ENCODE measurements around the gene CMTM2. TPM values are rescaled to one million over a fixed set of nuclear protein-coding genes. Genes with fewer than 3 reads are reported as not detected.

The CMTM2 gene
- total and polyA plus RNA-seq, 5 experiments from 2014 or later: 0.18 to 0.58 TPM; not detected in 3

DNA sequence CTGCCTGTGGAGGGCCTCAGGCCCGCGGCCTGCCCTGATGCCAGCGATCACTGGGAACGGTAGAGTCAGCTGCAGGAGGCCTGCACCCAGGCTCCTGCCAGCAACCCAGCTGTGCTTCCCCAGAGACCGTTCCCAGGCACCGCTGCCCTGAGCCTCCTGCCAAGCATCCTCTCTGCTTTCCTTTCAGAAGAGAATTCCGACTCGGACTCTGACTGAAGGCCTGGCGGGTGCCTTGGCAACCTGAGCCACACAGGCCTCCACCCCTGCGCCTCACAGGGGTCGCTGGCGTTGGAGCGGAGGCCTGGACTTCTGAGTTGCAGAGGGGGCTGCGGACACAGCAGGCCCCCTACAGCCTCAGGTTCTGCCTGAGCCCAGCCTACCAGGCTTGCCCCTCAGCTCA is 33.2 kb downstream of the CMTM2 start:
- no peak for ATAC-seq
- H3K27ac Mint-ChIP-seq: no peak overlapping the region
- DNase-seq: no peak
- POLR2A ChIA-PET: no interaction called here
- peaks cover 4 to 16% (median 14%) of the 10 kb centered on the region in 4 donors for H3K4me1 Mint-ChIP-seq
- no peaks in the 10 kb centered on the region for H3K9me3 Mint-ChIP-seq
- H3K27me3 Mint-ChIP-seq: no peaks in the 10 kb centered on the region
- H3K36me3 Mint-ChIP-seq: peaks cover 0 to 47% (median 0%) of the 10 kb centered on the region in 3 donors
- no peak overlapping the region for H3K4me3 Mint-ChIP-seq

DNA sequence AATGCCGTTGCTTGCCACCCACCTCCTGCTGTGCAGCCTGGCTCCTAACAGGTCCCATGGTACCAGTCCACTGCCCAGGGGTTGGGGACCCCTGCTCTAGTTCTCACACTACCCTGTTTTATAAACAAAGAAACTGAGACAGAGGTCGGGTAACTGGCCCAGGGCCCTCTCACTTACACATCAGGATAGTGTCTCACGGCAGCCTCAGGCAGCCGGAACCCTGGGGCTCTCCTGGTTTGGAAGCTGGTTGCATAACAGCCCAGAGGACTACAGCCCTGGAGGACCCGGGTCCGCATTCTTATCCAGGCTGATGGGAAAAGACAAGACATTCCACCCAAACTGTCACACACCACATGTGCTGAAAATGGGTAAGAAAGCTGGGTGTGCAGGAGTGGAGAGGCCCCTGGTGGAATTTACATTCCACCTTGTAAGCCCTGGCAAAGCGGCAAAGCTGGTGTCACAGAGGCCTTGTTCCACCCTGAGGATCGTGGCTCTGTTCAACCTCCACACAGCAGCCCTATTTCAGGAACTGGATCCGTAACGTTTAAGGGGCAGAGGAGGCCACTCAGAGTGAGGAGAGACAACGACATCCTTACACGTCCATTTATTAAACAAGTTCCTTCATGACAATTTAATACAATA is 35.0 kb downstream of the CMTM2 start:
- Mint-ChIP-seq H3K27ac (no peak overlapping the region), H3K27me3 (no peaks in the 10 kb centered on the region), H3K4me1 (peaks cover 0 to 4% (median 0%) of the 10 kb centered on the region in 4 donors), H3K36me3 (peaks cover 0 to 46% (median 0%) of the 10 kb centered on the region in 3 donors), H3K4me3 (no peak overlapping the region), H3K9me3 (no peaks in the 10 kb centered on the region)
- POLR2A ChIA-PET: no interaction called here
- DNase-seq (no peak), ATAC-seq (no peak)

DNA sequence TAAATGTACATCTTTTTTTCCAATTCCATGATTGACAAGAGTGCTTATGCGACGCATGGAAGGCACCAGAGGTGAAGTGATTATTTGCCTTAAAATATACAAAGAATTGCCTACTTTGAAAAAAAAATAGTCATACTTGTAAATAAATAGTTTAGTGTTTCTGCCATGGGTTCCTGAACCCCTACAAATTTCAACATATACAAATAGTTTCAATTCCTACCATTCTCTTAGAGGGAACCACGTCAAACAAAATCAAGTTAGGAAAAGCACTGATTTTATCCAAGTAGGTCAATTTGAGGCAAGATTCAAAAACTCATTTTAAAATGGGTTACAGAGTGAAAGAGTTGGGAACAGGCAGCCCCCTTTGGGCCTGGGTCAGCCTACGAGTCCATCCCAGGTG is 36.9 kb downstream of the CMTM2 start:
- Mint-ChIP-seq H3K36me3 (peaks cover 0 to 29% (median 0%) of the 10 kb centered on the region in 3 donors), H3K4me1 (peaks cover 0 to 4% (median 0%) of the 10 kb centered on the region in 4 donors), H3K27me3 (no peaks in the 10 kb centered on the region), H3K9me3 (no peaks in the 10 kb centered on the region), H3K4me3 (no peak overlapping the region), H3K27ac (no peak overlapping the region)
- DNase-seq (no peak), ATAC-seq (no peak)
- POLR2A ChIA-PET: interaction anchor here (0.8 kb wide), 1 partner anchor 205 kb away, joined by 3 read pairs; no protein-coding TSS in a partner anchor

DNA sequence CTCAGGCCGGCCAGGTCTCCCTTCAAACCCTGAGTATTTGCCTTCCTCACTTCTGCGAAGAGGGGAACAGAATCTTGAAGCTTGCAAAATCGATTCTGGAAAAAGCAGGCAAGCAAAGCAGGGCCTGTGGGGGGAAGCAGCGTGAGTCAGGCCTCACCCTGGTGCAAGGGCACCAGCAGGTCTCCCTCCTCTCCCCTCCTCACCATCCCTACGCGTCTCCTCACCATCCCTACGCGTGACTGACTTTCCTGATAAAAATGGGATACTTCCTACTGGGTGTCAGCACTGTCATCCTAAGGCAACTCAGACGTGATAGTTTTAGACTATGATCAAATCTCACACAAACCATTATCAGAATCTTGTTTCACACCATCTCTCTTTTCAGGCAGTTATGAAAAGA is 37.3 kb downstream of the CMTM2 start:
- POLR2A ChIA-PET: interaction anchor here (0.8 to 1.6 kb wide), 2 partner anchors 8 to 205 kb away, joined by 3 read pairs; no protein-coding TSS in a partner anchor
- Mint-ChIP-seq H3K9me3 (no peaks in the 10 kb centered on the region), H3K4me3 (no peak overlapping the region), H3K27ac (peak overlapping the region in 1 of 10 donors; percentile 54), H3K4me1 (peaks cover 0 to 4% (median 0%) of the 10 kb centered on the region in 4 donors), H3K27me3 (no peaks in the 10 kb centered on the region), H3K36me3 (peaks cover 0 to 25% (median 0%) of the 10 kb centered on the region in 3 donors)
- DNase-seq (no peak), ATAC-seq (no peak)

DNA sequence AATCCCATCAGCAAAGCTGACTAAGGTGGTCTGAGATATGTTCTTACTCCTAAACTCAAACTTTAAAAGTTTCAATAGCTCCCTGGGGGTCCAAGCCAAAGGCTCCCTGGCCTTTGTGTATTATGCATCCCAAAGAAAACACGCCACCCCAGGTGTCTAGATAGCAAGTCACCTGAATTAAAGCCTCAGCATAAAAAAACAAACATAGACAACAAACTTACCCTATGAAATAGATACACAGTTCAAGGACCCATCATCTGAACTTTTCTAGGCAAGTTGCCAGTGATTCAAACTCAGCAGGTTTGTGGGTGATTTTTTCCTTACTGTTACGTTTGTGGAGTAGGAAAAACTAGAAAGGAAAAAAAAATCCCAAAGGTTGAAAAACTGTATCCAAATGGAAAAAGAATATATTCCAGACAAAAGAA is 37.8 kb downstream of the CMTM2 start:
- no peak for DNase-seq
- peaks cover 0 to 20% (median 0%) of the 10 kb centered on the region in 3 donors for H3K36me3 Mint-ChIP-seq
- H3K27me3 Mint-ChIP-seq: no peaks in the 10 kb centered on the region
- peaks cover 0 to 4% (median 0%) of the 10 kb centered on the region in 4 donors for H3K4me1 Mint-ChIP-seq
- H3K27ac Mint-ChIP-seq: peak overlapping the region in 1 of 10 donors; percentile 54
- H3K4me3 Mint-ChIP-seq: no peak overlapping the region
- ATAC-seq: no peak
- H3K9me3 Mint-ChIP-seq: no peaks in the 10 kb centered on the region
- POLR2A ChIA-PET: interaction anchor here (1.6 to 1.7 kb wide), 2 partner anchors 9 to 13 kb away, joined by 3 to 5 read pairs; partner anchors contain the start of gene CMTM3

DNA sequence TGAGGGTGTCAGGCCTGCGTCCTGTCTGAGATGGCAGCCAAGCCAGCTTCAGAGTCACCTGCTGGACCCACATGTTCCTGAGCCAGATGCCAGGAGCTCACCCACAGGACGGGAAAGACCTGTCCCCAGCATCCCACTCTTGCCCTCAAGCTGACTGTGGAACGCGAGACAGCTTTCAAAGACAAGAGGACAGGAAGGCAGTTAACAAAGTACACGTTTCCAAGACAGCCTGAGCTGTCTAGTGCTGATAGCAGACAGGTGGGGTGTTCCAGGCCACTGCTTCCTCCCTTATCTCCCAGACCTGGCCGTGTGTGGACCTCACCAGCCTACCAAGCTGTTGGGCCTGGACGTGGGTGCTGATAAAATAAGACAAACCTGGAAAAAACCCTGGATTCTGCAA is 38.5 kb downstream of the CMTM2 start:
- Mint-ChIP-seq H3K36me3 (peaks cover 0 to 13% (median 0%) of the 10 kb centered on the region in 3 donors), H3K9me3 (no peaks in the 10 kb centered on the region), H3K27me3 (no peaks in the 10 kb centered on the region), H3K4me3 (no peak overlapping the region), H3K27ac (peak overlapping the region in 2 of 10 donors; percentile 47 to 52), H3K4me1 (peaks cover 0 to 4% (median 0%) of the 10 kb centered on the region in 4 donors)
- POLR2A ChIA-PET: interaction anchor here (1.6 to 1.7 kb wide), 2 partner anchors 9 to 14 kb away, joined by 3 to 5 read pairs; partner anchors contain the start of gene CMTM3
- no peak for DNase-seq
- ATAC-seq: no peak

DNA sequence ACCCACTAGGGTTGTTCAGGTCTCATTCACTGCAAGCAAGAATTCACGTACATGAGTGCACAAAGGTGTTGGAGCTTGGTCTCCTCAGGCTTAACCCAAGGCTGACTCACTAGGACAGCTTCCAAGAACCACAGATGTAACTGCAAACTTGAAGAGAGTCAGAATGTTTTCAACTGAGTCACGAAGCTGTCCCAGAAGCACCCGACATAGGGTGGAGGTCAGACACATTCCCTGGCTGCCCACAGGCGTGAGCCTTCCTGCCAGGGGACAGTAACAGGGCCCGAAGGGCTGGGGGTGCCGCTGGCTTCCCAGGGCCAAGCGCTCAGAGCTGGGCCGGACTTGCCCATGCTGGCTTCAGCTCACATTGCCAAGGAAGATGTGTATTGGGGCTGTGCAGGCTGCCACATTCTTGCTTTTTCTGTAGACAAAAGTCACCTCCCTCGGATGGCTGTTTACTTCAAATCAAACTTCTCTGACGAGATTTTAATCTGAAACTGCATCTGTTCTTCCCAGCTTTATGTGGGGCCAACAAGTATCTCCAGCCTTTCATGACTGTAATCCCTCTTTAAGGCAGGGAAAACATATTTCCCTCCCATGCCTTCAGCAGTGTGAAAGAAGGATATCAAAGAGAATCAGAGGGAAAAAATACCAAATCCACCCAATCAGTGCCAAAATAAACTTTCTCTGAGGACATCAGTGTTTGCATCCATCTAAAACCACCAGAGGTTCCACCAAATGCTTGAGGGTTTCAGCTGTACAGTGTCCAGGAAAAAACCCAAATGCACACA is 39.5 kb downstream of the CMTM2 start:
- POLR2A ChIA-PET: interaction anchor here (0.6 to 1.7 kb wide), 2 partner anchors 15 to 249 kb away, joined by 3 to 5 read pairs; partner anchors contain the start of gene CMTM3
- Mint-ChIP-seq H3K4me3 (no peak overlapping the region), H3K36me3 (peaks cover 0 to 5% (median 0%) of the 10 kb centered on the region in 3 donors), H3K27ac (peak overlapping the region in 1 of 10 donors; percentile 47), H3K4me1 (peaks cover 0 to 4% (median 0%) of the 10 kb centered on the region in 4 donors), H3K27me3 (no peaks in the 10 kb centered on the region), H3K9me3 (no peaks in the 10 kb centered on the region)
- DNase-seq: no peak
- no peak for ATAC-seq

DNA sequence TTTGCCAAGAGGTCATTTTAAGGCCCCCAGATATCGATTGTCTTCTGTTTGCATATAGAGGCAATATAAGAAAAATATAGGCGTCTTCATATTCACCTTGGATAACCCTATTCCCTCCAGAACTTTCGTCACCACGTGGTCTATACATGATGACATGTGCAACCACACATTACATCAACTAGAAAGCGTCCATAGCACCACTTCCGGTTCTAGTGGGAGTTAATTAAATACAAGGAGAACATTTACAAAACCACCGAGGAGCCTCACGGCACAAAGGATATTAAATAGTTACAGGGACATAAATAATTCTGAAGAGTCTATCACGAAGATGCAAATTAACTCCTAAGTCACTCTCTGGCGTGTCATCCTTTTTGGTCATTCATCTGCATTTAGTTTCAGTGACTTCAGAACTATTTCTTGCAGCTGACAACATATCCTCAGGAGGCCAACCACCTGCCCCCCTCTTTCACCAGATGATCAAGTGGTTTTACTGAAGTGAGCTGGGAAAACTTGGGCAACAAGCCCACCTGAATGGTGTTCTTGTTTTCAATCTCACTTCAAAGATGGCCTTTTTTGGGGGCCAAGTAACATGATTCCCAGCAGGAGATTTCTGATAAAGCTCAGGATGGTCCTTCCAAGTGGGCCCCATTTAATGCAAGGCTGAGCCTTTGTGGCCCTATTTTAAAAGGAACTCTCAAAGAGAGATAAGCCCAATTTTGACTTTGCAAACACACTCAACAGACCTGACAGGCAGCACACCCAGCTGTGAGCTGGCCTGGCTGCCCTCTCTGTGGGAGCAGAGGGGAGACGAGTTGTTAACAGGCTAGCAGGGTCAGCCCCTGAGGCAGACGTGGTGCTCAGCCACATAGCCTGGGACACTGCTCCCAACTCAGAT is 40.5 kb downstream of the CMTM2 start:
- H3K4me3 Mint-ChIP-seq: no peak overlapping the region
- DNase-seq (no peak), ATAC-seq (peak in 1 of 2 donors; percentile 23)
- POLR2A ChIA-PET: interaction anchor here (0.6 kb wide), 1 partner anchor 30 kb away, joined by 3 read pairs; no protein-coding TSS in a partner anchor
- H3K27ac Mint-ChIP-seq: no peak overlapping the region
- H3K4me1 Mint-ChIP-seq: peaks cover 0 to 4% (median 0%) of the 10 kb centered on the region in 4 donors
- peaks cover 0 to 5% (median 0%) of the 10 kb centered on the region in 3 donors for H3K36me3 Mint-ChIP-seq
- H3K9me3 Mint-ChIP-seq: no peaks in the 10 kb centered on the region
- no peaks in the 10 kb centered on the region for H3K27me3 Mint-ChIP-seq

DNA sequence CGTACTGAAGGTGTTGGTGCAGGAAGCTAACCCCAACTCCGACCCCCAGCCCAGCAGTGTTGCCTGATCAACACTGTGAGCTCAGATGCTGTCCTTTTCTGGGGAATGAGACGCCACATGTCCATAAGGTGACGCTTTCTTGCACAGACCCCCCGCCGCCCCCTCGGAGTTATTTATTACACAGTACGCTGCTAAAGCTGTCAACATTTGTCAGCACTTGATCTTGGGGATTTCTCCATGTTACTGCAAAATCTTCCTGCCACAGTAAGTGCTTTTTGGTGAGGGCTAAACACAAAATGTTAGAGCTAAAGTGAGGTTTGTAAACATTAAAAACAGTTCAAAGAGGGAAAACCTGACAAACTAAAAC is 41.1 kb downstream of the CMTM2 start:
- H3K4me1 Mint-ChIP-seq: peaks cover 0 to 3% (median 0%) of the 10 kb centered on the region in 4 donors
- peaks cover 0 to 1% (median 0%) of the 10 kb centered on the region in 5 donors for H3K27me3 Mint-ChIP-seq
- ATAC-seq: no peak
- H3K9me3 Mint-ChIP-seq: no peaks in the 10 kb centered on the region
- H3K27ac Mint-ChIP-seq: no peak overlapping the region
- H3K4me3 Mint-ChIP-seq: no peak overlapping the region
- DNase-seq: no peak
- POLR2A ChIA-PET: interaction anchor here (0.6 kb wide), 1 partner anchor 31 kb away, joined by 3 read pairs; no protein-coding TSS in a partner anchor
- H3K36me3 Mint-ChIP-seq: no peaks in the 10 kb centered on the region

DNA sequence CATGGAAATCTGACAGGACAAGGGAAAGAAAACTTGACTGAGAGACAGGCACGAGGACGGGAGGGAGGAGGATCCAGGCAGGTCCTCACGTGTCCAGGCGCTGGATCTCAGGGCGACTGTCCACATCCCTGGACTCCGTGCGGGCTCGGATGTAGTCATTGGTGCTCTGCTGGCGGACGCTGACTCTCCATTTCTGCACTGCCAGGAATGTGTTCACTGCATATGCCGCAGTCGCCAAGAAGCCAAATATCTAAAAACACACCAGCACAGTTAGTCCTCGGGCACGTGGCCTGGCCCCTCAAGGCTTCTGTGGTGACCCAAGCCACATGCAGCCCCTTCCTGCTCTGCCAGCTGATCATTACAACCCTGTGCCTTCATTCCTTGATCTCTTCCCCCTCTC is 42.7 kb downstream of the CMTM2 start:
- POLR2A ChIA-PET: no interaction called here
- Mint-ChIP-seq H3K36me3 (no peaks in the 10 kb centered on the region), H3K4me3 (no peak overlapping the region), H3K4me1 (peaks cover 0 to 3% (median 0%) of the 10 kb centered on the region in 4 donors), H3K27me3 (peaks cover 0 to 1% (median 0%) of the 10 kb centered on the region in 5 donors), H3K9me3 (no peaks in the 10 kb centered on the region), H3K27ac (no peak overlapping the region)
- no peak for ATAC-seq
- DNase-seq: no peak

DNA sequence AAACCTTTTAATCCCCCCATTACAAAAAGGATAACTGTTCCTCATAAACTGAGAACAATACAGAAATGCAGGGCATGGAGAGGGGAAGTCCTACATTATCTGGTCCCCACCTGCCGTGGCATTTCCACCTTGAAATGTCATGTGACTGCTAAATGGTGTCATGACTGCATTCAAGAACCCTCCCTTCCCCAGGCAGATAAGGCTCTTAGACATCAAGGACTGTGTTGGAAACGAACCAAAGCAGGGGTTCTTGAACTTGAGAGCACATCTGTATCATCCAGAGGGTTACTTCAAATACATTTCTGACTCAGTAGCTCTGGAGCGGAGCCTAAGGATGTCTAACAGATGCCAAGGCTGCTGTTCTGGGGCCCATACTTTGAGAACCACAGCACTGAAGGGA is 43.6 kb downstream of the CMTM2 start:
- H3K27me3 Mint-ChIP-seq: peaks cover 0 to 1% (median 0%) of the 10 kb centered on the region in 5 donors
- H3K36me3 Mint-ChIP-seq: no peaks in the 10 kb centered on the region
- no peak for DNase-seq
- peaks cover 0 to 3% (median 0%) of the 10 kb centered on the region in 4 donors for H3K4me1 Mint-ChIP-seq
- no peaks in the 10 kb centered on the region for H3K9me3 Mint-ChIP-seq
- POLR2A ChIA-PET: no interaction called here
- ATAC-seq: no peak
- no peak overlapping the region for H3K27ac Mint-ChIP-seq
- H3K4me3 Mint-ChIP-seq: no peak overlapping the region

DNA sequence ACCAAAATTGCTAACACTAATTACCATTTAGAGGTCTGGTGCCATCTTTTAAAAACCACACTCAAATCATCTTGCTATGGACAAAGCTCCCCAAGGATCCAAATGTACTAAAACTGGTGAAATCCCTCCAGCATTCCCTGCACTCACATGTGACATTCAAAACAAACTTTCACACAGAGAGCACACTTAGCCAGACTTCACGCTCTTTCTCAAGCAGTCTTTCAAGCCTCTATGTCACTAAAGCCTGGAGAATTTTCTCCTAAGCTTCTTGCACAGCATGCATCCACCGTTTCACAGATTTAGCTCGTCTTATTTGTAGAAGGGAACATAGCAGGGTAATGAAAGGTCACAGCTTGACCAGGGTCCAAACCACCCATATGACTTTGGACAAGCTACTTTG is 44.5 kb downstream of the CMTM2 start:
- no peak overlapping the region for H3K27ac Mint-ChIP-seq
- no peaks in the 10 kb centered on the region for H3K36me3 Mint-ChIP-seq
- peaks cover 0 to 3% (median 0%) of the 10 kb centered on the region in 4 donors for H3K4me1 Mint-ChIP-seq
- no peaks in the 10 kb centered on the region for H3K9me3 Mint-ChIP-seq
- ATAC-seq: no peak
- DNase-seq: no peak
- H3K27me3 Mint-ChIP-seq: peaks cover 0 to 1% (median 0%) of the 10 kb centered on the region in 5 donors
- H3K4me3 Mint-ChIP-seq: no peak overlapping the region
- POLR2A ChIA-PET: no interaction called here
